Calu3 (cell line): Measurements from ENCODE around the gene ECT2L. TPM values are rescaled to one million over a fixed set of nuclear protein-coding genes. Genes with fewer than 3 reads are reported as not detected.

ENCODE experiments used
- BruUV-seq: library from RNA; stranded (reverse); fragments of 400-500 nt; replicated peaks from 2 replicates; lab custom pipeline; 2021; lab: Mats Ljungman, UMichigan
- CTCF ChIA-PET: fragments of 300-600 bp; sonication (Branson Sonifier 250); formaldehyde crosslinking; loops from one replicate; lab custom pipeline; 2022; ENCODE audit warnings: antibody characterized with exemption; lab: Charles Lee
- DNase-seq: peaks from one replicate; pipeline ENCODE4 v3.0.0; 2022
- H3K27ac Mint-ChIP-seq: one replicate; pipeline ENCODE4 v1.8.0; 2022; ENCODE audit warnings: mixed read lengths; ENCODE audit not compliant: unreplicated experiment
- H3K27me3 Mint-ChIP-seq: one replicate; pipeline ENCODE4 v1.8.0; 2022; ENCODE audit warnings: mixed read lengths; ENCODE audit not compliant: unreplicated experiment
- H3K36me3 Mint-ChIP-seq: one replicate; pipeline ENCODE4 v1.8.0; 2022; ENCODE audit warnings: mild to moderate bottlenecking, moderate library complexity, mixed read lengths; ENCODE audit not compliant: insufficient read depth, unreplicated experiment
- H3K4me1 Mint-ChIP-seq: one replicate; pipeline ENCODE4 v1.8.0; 2022; ENCODE audit warnings: mild to moderate bottlenecking, low read depth, mixed read lengths; ENCODE audit not compliant: unreplicated experiment
- H3K4me3 Mint-ChIP-seq: one replicate; pipeline ENCODE4 v1.8.0; 2022; ENCODE audit warnings: mild to moderate bottlenecking, low read depth, moderate library complexity, mixed read lengths; ENCODE audit not compliant: unreplicated experiment
- H3K9me3 Mint-ChIP-seq: one replicate; pipeline ENCODE4 v1.8.0; 2022; ENCODE audit warnings: low read depth, mixed read lengths; ENCODE audit not compliant: unreplicated experiment
- CTCF ChIP-seq: fragments of 200-600 bp; IDR thresholded peaks from one replicate; pipeline ENCODE4 v1.8.0; 2022; ENCODE audit warnings: antibody characterized with exemption; ENCODE audit not compliant: unreplicated experiment
- intact Hi-C: fragments of 100-400 bp; cut with micrococcal nuclease; formaldehyde crosslinking; loops from one replicate; pipeline ENCODE4 v1.10.0; 2022; ENCODE audit not compliant: unreplicated experiment
- total RNA-seq: library from RNA; stranded (reverse); gene quantifications from 2 replicates; pipeline ENCODE4 v1.2.3, GENCODE V29; 2022

Gene ECT2L
- total RNA-seq, 1 experiment from 2014 or later: not detected

GRCh38 chr6:138765896-138766655 is 29.8 kb upstream of the ECT2L start:
- intact Hi-C loops: loop anchor here (1.0 to 10.0 kb wide), 3 partner anchors 74 to 241 kb away; no protein-coding TSS in a partner anchor
- no peak for DNase-seq
- no peaks in the 10 kb centered on the region for H3K4me1 Mint-ChIP-seq
- no peaks in the 10 kb centered on the region for H3K27me3 Mint-ChIP-seq
- H3K4me3 Mint-ChIP-seq: no peak overlapping the region
- BruUV-seq: no TSS peak
- no peak for TF ChIP-seq CTCF
- no peaks in the 10 kb centered on the region for H3K36me3 Mint-ChIP-seq
- no peak overlapping the region for H3K27ac Mint-ChIP-seq
- CTCF ChIA-PET: interaction anchor here (1.3 kb wide), 1 partner anchor 174 kb away, joined by 3 read pairs; no protein-coding TSS in a partner anchor
- no peaks in the 10 kb centered on the region for H3K9me3 Mint-ChIP-seq

GRCh38 chr6:138769102-138769676 is 26.7 kb upstream of the ECT2L start:
- CTCF ChIA-PET: no interaction called here
- no peak overlapping the region for H3K27ac Mint-ChIP-seq
- intact Hi-C loops: loop anchor here (5.0 to 10.0 kb wide), 2 partner anchors 77 to 244 kb away; no protein-coding TSS in a partner anchor
- DNase-seq: no peak
- no peaks in the 10 kb centered on the region for H3K4me1 Mint-ChIP-seq
- no peaks in the 10 kb centered on the region for H3K9me3 Mint-ChIP-seq
- H3K4me3 Mint-ChIP-seq: no peak overlapping the region
- BruUV-seq: no TSS peak
- peaks cover 12% of the 10 kb centered on the region for H3K36me3 Mint-ChIP-seq
- TF ChIP-seq CTCF: no peak
- H3K27me3 Mint-ChIP-seq: no peaks in the 10 kb centered on the region

- Mint-ChIP-seq H3K27ac (peak overlapping the region; percentile 99), H3K4me3 (peak overlapping the region; percentile 95), H3K4me1 (no peaks in the 10 kb centered on the region), H3K9me3 (no peaks in the 10 kb centered on the region), H3K36me3 (peaks cover 12% of the 10 kb centered on the region), H3K27me3 (no peaks in the 10 kb centered on the region)
- no peak for DNase-seq
- BruUV-seq: no TSS peak
- CTCF ChIA-PET: interaction anchor here (0.7 kb wide), 1 partner anchor 1437 kb away, joined by 4 read pairs; no protein-coding TSS in a partner anchor
- intact Hi-C loops: loop anchor here (10.0 kb wide), 1 partner anchor 348 kb away; no protein-coding TSS in a partner anchor
- no peak for TF ChIP-seq CTCF
Observed at GRCh38 chr6:138772596-138773176, 23.2 kb upstream of the ECT2L start.
